ENCODE results near the gene GMEB2. TPM values are rescaled to one million over a fixed set of nuclear protein-coding genes. Genes with fewer than 3 reads are reported as not detected.
"Not testable (repeated sequence)": the region's sequence is repeated elsewhere in the genome, so short reads cannot be mapped to it uniquely, and the experiment has no call there.

Gene GMEB2
- total RNA-seq, 1 donor from 2014 or later: 11.3 TPM

DNA sequence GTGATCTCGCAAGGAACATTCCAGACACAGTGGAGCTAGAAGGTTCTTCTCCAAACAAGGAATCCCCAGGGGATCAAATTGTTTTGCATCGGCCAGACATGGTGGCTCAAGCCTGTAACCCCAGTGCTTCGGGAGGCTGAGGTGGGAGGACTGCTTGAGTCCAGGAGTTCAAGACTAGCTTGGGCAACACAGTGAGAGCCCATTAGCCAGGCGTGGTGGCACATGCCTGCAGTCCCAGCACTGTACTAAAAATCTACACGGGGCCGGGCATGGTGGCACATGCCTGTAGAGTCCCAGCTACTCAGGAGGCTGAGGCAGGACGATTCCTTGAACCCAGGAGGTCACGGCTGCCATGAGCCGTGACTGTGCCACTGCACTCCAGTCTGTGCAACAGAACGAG, 15.3 kb downstream of the GMEB2 start:
- DNase-seq (no peak), ATAC-seq (no peak)
- TF ChIP-seq, protein P1, sequence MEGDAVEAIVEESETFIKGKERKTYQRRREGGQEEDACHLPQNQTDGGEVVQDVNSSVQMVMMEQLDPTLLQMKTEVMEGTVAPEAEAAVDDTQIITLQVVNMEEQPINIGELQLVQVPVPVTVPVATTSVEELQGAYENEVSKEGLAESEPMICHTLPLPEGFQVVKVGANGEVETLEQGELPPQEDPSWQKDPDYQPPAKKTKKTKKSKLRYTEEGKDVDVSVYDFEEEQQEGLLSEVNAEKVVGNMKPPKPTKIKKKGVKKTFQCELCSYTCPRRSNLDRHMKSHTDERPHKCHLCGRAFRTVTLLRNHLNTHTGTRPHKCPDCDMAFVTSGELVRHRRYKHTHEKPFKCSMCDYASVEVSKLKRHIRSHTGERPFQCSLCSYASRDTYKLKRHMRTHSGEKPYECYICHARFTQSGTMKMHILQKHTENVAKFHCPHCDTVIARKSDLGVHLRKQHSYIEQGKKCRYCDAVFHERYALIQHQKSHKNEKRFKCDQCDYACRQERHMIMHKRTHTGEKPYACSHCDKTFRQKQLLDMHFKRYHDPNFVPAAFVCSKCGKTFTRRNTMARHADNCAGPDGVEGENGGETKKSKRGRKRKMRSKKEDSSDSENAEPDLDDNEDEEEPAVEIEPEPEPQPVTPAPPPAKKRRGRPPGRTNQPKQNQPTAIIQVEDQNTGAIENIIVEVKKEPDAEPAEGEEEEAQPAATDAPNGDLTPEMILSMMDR (IDR thresholded peaks at IDR 0.05): no peak
- intact Hi-C loops (cut with DNase I): no loop called here
- no peak overlapping the region for H3K27ac ChIP-seq
- H3K9me3 ChIP-seq: no peaks in the 10 kb centered on the region
- H3K27me3 ChIP-seq: no peaks in the 10 kb centered on the region
- H3K36me3 ChIP-seq: peaks cover 17% of the 10 kb centered on the region
- no peaks in the 10 kb centered on the region for H3K4me1 ChIP-seq
- H3K4me3 ChIP-seq: no peak overlapping the region

DNA sequence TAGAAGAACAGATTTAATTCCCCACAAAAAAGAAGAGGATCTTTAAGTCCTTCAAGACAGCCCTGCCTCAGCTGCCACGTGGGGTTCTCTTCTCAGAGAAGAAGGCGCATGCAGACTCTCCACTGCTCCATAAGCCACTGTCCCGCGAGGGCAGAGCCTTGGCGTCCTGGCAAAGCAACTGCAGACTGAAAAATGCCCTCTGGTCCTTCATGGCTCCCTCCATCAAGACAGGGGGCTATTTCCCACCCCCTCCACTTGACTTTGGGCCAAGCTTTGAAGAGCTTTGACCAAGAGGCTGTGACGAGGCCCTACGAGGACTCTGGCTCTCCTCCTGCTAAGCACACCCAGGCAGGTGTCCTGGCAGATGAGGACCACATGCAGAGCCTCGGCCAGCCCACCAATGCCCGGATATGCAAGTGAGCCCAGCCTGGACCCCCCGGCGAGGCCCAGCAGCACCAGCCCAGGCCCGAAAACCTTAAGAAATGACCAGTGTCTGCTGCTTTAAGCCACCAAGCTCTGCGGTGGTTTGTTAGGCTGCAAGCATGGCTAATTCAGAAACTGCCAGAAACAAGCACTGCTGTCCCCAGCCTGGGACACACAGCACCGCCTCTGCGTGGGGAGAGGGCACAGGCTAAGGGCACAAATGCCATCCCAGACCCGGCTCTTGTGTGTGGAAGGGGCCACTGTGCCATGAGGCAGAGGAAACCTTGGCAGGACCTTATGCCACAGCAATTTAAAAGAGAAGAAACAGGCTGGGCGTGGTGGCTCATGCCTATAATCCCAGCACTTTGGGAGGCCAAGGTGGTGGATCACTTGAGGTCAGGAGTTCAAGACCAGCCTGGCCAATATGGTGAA, 16.1 kb downstream of the GMEB2 start:
- Histone ChIP-seq H3K4me1 (no peaks in the 10 kb centered on the region), H3K27me3 (no peaks in the 10 kb centered on the region), H3K9me3 (no peaks in the 10 kb centered on the region), H3K36me3 (peaks cover 9% of the 10 kb centered on the region), H3K27ac (no peak overlapping the region), H3K4me3 (no peak overlapping the region)
- intact Hi-C loops (cut with DNase I): no loop called here
- DNase-seq (no peak), ATAC-seq (no peak)
- TF ChIP-seq, protein P1 (IDR thresholded peaks at IDR 0.05): no peak

DNA sequence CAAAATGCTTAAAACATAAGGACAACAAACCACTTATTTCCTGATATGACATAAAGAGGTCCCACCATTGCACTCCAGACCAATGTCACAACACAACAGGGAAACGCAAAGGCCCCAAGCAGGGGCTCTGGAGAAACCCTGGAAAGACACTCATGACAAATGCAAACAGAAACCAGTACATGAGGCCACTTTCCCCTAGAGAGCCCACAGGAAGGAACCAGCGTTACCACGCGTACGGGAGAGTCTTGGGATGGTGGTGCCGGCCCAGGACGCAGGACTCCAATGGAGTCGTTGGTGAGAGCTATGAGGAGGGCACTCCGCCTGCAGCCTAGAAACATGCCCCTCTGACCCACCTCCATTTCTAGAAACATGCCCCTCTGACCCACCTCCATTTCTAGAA, 20.2 kb downstream of the GMEB2 start:
- peak; percentile 75 for ATAC-seq

DNA sequence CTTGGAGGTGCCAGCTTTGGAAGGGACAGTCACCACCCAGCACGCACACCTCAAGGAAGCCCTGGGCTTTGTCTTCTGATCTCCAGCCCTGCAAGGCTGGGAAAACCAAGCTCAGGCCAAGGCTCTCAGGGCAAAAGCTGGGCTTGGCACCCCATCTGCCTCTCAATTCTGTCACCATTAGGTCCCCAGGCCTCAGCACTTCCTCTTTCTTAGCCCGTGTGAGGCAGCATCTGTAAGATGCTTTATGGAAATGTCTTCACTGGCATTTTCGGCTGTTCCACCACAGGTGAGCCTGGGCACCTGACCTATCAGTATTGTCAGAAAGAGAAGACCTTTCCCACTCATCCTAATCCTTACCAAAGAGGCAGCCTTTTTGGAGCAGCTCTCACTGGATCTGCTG, 24.6 kb downstream of the GMEB2 start:
- Histone ChIP-seq H3K4me1 (no peaks in the 10 kb centered on the region), H3K9me3 (no peaks in the 10 kb centered on the region), H3K4me3 (no peak overlapping the region), H3K27me3 (no peaks in the 10 kb centered on the region), H3K27ac (no peak overlapping the region), H3K36me3 (peaks cover 48% of the 10 kb centered on the region)
- TF ChIP-seq, protein P1 (IDR thresholded peaks at IDR 0.05): no peak
- DNase-seq: no peak
- no peak for ATAC-seq
- intact Hi-C loops (cut with DNase I): no loop called here

More for the DNA sequence above, 20.2 kb downstream of the GMEB2 start:
- Histone ChIP-seq H3K36me3 (peaks cover 20% of the 10 kb centered on the region), H3K27me3 (no peaks in the 10 kb centered on the region), H3K4me3 (no peak overlapping the region), H3K4me1 (no peaks in the 10 kb centered on the region), H3K9me3 (no peaks in the 10 kb centered on the region), H3K27ac (no peak overlapping the region)
- no peak for DNase-seq
- TF ChIP-seq, protein P1 (IDR thresholded peaks at IDR 0.05): no peak
- intact Hi-C loops (cut with DNase I): no loop called here

DNA sequence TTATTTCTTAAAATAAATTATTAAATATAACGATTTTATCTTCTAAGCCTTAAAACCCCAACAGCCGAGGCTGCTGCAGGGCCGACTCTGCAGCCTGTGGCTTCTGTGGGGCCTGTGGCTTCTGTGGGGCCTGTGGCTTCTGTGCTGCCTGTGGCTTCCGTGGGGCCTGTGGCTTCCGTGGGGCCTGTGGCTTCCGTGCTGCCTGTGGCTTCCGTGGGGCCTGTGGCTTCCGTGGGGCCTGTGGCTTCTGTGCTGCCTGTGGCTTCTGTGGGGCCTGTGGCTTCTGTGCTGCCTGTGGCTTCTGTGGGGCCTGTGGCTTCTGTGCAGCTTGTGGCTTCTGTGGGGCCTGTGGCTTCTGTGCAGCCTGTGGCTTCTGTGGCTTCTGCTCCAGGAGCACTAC, 25.2 kb downstream of the GMEB2 start:
- H3K4me1 ChIP-seq; H3K4me3 ChIP-seq; DNase-seq; ATAC-seq; H3K9me3 ChIP-seq; H3K27me3 ChIP-seq; intact Hi-C loops (cut with DNase I); H3K27ac ChIP-seq: not testable (repeated sequence)
- H3K36me3 ChIP-seq: peaks cover 49% of the 10 kb centered on the region

DNA sequence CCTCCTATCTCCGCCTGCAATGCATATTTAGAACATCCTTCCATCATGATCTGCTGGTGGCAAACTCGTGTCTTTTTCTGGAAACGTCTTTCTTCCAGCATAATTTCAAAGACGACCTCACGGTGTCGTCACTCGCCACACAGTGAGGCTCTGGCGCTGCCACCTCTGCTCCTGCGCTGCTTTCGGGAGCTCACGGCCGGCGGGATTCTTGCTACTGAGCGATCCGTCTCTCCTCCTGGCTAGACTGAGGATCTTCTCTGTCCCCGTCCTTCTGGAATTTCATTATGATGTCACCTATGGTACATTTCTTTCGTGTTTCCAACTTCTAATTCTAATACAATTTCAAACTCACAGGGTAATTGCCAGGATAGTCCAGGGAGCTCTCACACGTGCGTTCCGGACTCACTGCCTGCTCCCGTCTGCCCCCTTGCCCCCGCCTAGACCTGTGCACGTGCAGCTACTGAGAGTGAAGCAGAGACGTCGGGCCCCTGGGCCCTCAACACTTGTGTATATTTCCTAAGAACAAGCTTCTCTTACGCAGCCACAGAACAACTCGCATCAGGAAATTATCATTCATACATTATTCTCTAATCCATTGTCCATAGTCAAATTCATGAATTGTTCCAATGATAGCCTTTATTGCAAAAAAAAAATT, 27.4 kb downstream of the GMEB2 start:
- DNase-seq: no peak
- intact Hi-C loops (cut with DNase I): no loop called here
- no peaks in the 10 kb centered on the region for H3K9me3 ChIP-seq
- no peaks in the 10 kb centered on the region for H3K4me1 ChIP-seq
- H3K27ac ChIP-seq: no peak overlapping the region
- TF ChIP-seq, protein P1 (IDR thresholded peaks at IDR 0.05): no peak
- no peaks in the 10 kb centered on the region for H3K27me3 ChIP-seq
- no peak overlapping the region for H3K4me3 ChIP-seq
- no peak for ATAC-seq
- peaks cover 57% of the 10 kb centered on the region for H3K36me3 ChIP-seq
